ENCODE results near the gene PCDHGB7. TPM values are rescaled to one million over a fixed set of nuclear protein-coding genes. Genes with fewer than 3 reads are reported as not detected.
"Not testable (repeated sequence)": the region's sequence is repeated elsewhere in the genome, so short reads cannot be mapped to it uniquely, and the experiment has no call there.

Gene PCDHGB7
- total RNA-seq, 1 donor from 2014 or later: 21.1 TPM

GRCh38 chr5:141411575-141411974, 5.9 kb upstream of the PCDHGB7 start:
- Histone ChIP-seq H3K4me1 (no peaks in the 10 kb centered on the region), H3K4me2 (no peak overlapping the region), H3K79me2 (ENCODE audit: low read depth) (no peaks in the 10 kb centered on the region), H2AFZ (replicated peaks) (no peak overlapping the region), H3K9me3 (ENCODE audit: low read depth) (peaks cover 38% of the 10 kb centered on the region), H3K27me3 (peaks cover 8% of the 10 kb centered on the region), H3K27ac (no peak overlapping the region), H3K36me3 (peaks cover 12% of the 10 kb centered on the region), H3K9ac (no peak overlapping the region), H3F3A (ENCODE audit: low read depth) (peaks cover 14% of the 10 kb centered on the region), H4K20me1 (ENCODE audit: low read depth) (no peaks in the 10 kb centered on the region), H3K4me3 (peak overlapping the region; percentile 11)
- Mint-ChIP-seq H3K4me3 (no peak overlapping the region), H3K27me3 (ENCODE audit: insufficient read depth, low read depth) (peaks cover 18% of the 10 kb centered on the region), H3K36me3 (peaks cover 67% of the 10 kb centered on the region), H3K4me1 (peaks cover 14% of the 10 kb centered on the region), H3K9me3 (peaks cover 82% of the 10 kb centered on the region), H3K27ac (no peak overlapping the region)
- TF ChIP-seq EZH2phosphoT487 (IDR thresholded peaks at IDR 0.05) (no peak), EZH2 (IDR thresholded peaks at IDR 0.05) (no peak), CTCF (IDR thresholded peaks at IDR 0.05) (no peak)
- DNase-seq (ENCODE audit: low spot score): no peak

- H4K20me1 ChIP-seq (ENCODE audit: low read depth): no peaks in the 10 kb centered on the region
- Mint-ChIP-seq H3K9me3 (peaks cover 84% of the 10 kb centered on the region), H3K27me3 (ENCODE audit: insufficient read depth, low read depth) (peaks cover 19% of the 10 kb centered on the region), H3K4me1 (peaks cover 16% of the 10 kb centered on the region), H3K27ac (no peak within 1 kb of the TSS), H3K36me3 (peaks cover 70% of the 10 kb centered on the region), H3K4me3 (peak within 1 kb of the TSS; percentile 77)
- no peak within 1 kb of the TSS for H3K4me2 ChIP-seq
- H3K36me3 ChIP-seq: peaks cover 12% of the 10 kb centered on the region
- H3K27me3 ChIP-seq: peaks cover 8% of the 10 kb centered on the region
- no peak within 1 kb of the TSS for H3K9ac ChIP-seq
- H3K4me3 ChIP-seq: peak within 1 kb of the TSS; percentile 17
- H2AFZ ChIP-seq (replicated peaks): no peak within 1 kb of the TSS
- TF ChIP-seq CTCF (IDR thresholded peaks at IDR 0.05): peak; percentile 41
- no peak for TF ChIP-seq EZH2 (IDR thresholded peaks at IDR 0.05)
- H3K4me1 ChIP-seq: no peaks in the 10 kb centered on the region
- H3F3A ChIP-seq (ENCODE audit: low read depth): peaks cover 22% of the 10 kb centered on the region
- DNase-seq (ENCODE audit: low spot score): peak; percentile 57
- H3K79me2 ChIP-seq (ENCODE audit: low read depth): no peaks in the 10 kb centered on the region
- peaks cover 39% of the 10 kb centered on the region for H3K9me3 ChIP-seq (ENCODE audit: low read depth)
- H3K27ac ChIP-seq: no peak within 1 kb of the TSS
Observed at GRCh38 chr5:141412854-141413539, 4.5 kb upstream of the PCDHGB7 start, which contains the start of gene PCDHGA10. PCDHGA10 (plus strand) TSS chr5:141412987; CDS start chr5:141413176, 189 bp downstream.

- Histone ChIP-seq H3K9ac (no peak overlapping the region), H3K4me3 (no peak overlapping the region), H3K27ac (no peak overlapping the region), H3K4me2 (no peak overlapping the region), H3F3A (ENCODE audit: low read depth) (peaks cover 28% of the 10 kb centered on the region), H3K9me3 (ENCODE audit: low read depth) (peaks cover 41% of the 10 kb centered on the region), H3K36me3 (peaks cover 17% of the 10 kb centered on the region), H3K27me3 (peaks cover 4% of the 10 kb centered on the region), H4K20me1 (ENCODE audit: low read depth) (no peaks in the 10 kb centered on the region), H3K79me2 (ENCODE audit: low read depth) (peaks cover 5% of the 10 kb centered on the region), H2AFZ (replicated peaks) (no peak overlapping the region), H3K4me1 (no peaks in the 10 kb centered on the region)
- Mint-ChIP-seq H3K27me3 (ENCODE audit: insufficient read depth, low read depth) (peaks cover 21% of the 10 kb centered on the region), H3K4me3 (peak overlapping the region; percentile 77), H3K36me3 (peaks cover 72% of the 10 kb centered on the region), H3K4me1 (peaks cover 15% of the 10 kb centered on the region), H3K9me3 (peaks cover 84% of the 10 kb centered on the region), H3K27ac (no peak overlapping the region)
- TF ChIP-seq EZH2phosphoT487 (IDR thresholded peaks at IDR 0.05): no peak
- no peak for TF ChIP-seq CTCF (IDR thresholded peaks at IDR 0.05)
- TF ChIP-seq EZH2 (IDR thresholded peaks at IDR 0.05): no peak
- DNase-seq (ENCODE audit: low spot score): no peak
Observed at GRCh38 chr5:141413540-141414069, 3.9 kb upstream of the PCDHGB7 start.

GRCh38 chr5:141414548-141415274, 2.8 kb upstream of the PCDHGB7 start:
- not testable (repeated sequence) for H3K9ac ChIP-seq; DNase-seq (ENCODE audit: low spot score); H3K4me2 ChIP-seq; H3K27me3 ChIP-seq; H3K4me3 Mint-ChIP-seq; H3K4me3 ChIP-seq; H4K20me1 ChIP-seq (ENCODE audit: low read depth); H3K27ac ChIP-seq; H3K27ac Mint-ChIP-seq; H3K4me1 ChIP-seq; H3K79me2 ChIP-seq (ENCODE audit: low read depth); H2AFZ ChIP-seq (replicated peaks)
- H3K36me3 ChIP-seq: peaks cover 23% of the 10 kb centered on the region
- H3K27me3 Mint-ChIP-seq (ENCODE audit: insufficient read depth, low read depth): peaks cover 17% of the 10 kb centered on the region
- peaks cover 24% of the 10 kb centered on the region for H3F3A ChIP-seq (ENCODE audit: low read depth)
- H3K9me3 ChIP-seq (ENCODE audit: low read depth): peaks cover 42% of the 10 kb centered on the region
- peaks cover 69% of the 10 kb centered on the region for H3K36me3 Mint-ChIP-seq
- H3K4me1 Mint-ChIP-seq: peaks cover 11% of the 10 kb centered on the region
- H3K9me3 Mint-ChIP-seq: peaks cover 81% of the 10 kb centered on the region

GRCh38 chr5:141415275-141415618, 2.2 kb upstream of the PCDHGB7 start:
- not testable (repeated sequence) for H3K4me2 ChIP-seq; H2AFZ ChIP-seq (replicated peaks); H3K4me1 Mint-ChIP-seq; H3K4me1 ChIP-seq; H3K27ac ChIP-seq; H3K9ac ChIP-seq; H3K27me3 ChIP-seq; DNase-seq (ENCODE audit: low spot score); H3K4me3 Mint-ChIP-seq; H3K27ac Mint-ChIP-seq; H4K20me1 ChIP-seq (ENCODE audit: low read depth); H3K4me3 ChIP-seq; H3K79me2 ChIP-seq (ENCODE audit: low read depth)
- peaks cover 45% of the 10 kb centered on the region for H3K9me3 ChIP-seq (ENCODE audit: low read depth)
- peaks cover 82% of the 10 kb centered on the region for H3K9me3 Mint-ChIP-seq
- peaks cover 25% of the 10 kb centered on the region for H3F3A ChIP-seq (ENCODE audit: low read depth)
- H3K36me3 ChIP-seq: peaks cover 23% of the 10 kb centered on the region
- peaks cover 72% of the 10 kb centered on the region for H3K36me3 Mint-ChIP-seq
- peaks cover 18% of the 10 kb centered on the region for H3K27me3 Mint-ChIP-seq (ENCODE audit: insufficient read depth, low read depth)

All from neural progenitor cell (in vitro differentiated cells).